Body of pancreas (tissue), 4 donors: Measurements from ENCODE around the gene RAPGEF5.

ENCODE experiments used
- CTCF ChIP-seq, 7 experiments: fragments of 450-650 bp in 4 of 7; fragments of 200-600 bp in 3 of 7; sonication (generic) in 3 of 7; IDR thresholded peaks; one replicate each; pipeline ENCODE4 v1.5.1; 2016 to 2019; ENCODE audit warnings: antibody characterized with exemption in 7 of 7
- POLR2A ChIP-seq, 3 donors: fragments of 450-650 bp; IDR thresholded peaks; one replicate each; pipeline ENCODE4 v1.6.1; 2016; ENCODE audit warnings: antibody characterized with exemption in 3 of 3, mild to moderate bottlenecking in 2 of 3

- TF ChIP-seq CTCF (IDR thresholded peaks at IDR 0.05) (no peak), POLR2A (IDR thresholded peaks at IDR 0.05) (no peak)
These were observed 248.7 kb downstream of the RAPGEF5 start for GRCh38 chr7:22108151-22108845.
